GM19099 (cell line): ENCODE data around the gene OTUB2.

ENCODE experiments used
- POLR2A ChIP-seq: IDR thresholded peaks from 3 replicates; pipeline ENCODE4 v1.6.1; 2011; ENCODE audit warnings: low read depth; ENCODE audit not compliant: insufficient read length; ENCODE audit errors: extremely low read depth

Gene OTUB2

GRCh38 chr14:93991212-93991611, 34.9 kb upstream of the OTUB2 start:
- TF ChIP-seq POLR2A = no peak

DNA sequence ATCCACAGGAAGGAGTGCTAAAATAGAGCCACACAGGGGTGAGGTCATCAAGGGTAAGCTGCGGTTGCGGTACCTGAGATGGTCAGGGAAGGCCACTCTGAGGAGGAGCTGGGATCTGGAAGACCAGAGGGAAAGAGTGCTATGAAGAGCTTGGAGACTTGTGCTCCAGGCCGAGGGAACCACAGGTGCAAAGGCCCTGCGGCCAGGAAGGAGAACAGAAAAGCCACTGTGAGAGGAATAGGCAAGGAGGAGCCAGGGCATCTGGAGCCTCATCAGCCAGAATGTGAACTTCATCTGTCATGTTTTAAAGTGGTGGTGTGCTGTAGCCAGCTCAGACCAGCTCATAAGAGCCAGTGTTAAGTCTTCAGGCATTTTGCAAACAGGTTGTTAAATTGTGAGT, 34.5 kb upstream of the OTUB2 start:
- TF ChIP-seq POLR2A = no peak

GRCh38 chr14:93993382-93993781, 32.8 kb upstream of the OTUB2 start:
- TF ChIP-seq POLR2A = no peak

- TF ChIP-seq POLR2A = no peak
Observed at GRCh38 chr14:93994919-93995682, 31.0 kb upstream of the OTUB2 start.

GRCh38 chr14:93996130-93996695, 29.9 kb upstream of the OTUB2 start:
- no peak for TF ChIP-seq POLR2A

- no peak for TF ChIP-seq POLR2A
Observed at GRCh38 chr14:93997082-93997481, 29.1 kb upstream of the OTUB2 start, which contains the start of gene CCDC197. Gene CCDC197, plus strand, starts transcription at chr14:93997301. Its CDS starts 831 bp downstream, at chr14:93998132.

DNA sequence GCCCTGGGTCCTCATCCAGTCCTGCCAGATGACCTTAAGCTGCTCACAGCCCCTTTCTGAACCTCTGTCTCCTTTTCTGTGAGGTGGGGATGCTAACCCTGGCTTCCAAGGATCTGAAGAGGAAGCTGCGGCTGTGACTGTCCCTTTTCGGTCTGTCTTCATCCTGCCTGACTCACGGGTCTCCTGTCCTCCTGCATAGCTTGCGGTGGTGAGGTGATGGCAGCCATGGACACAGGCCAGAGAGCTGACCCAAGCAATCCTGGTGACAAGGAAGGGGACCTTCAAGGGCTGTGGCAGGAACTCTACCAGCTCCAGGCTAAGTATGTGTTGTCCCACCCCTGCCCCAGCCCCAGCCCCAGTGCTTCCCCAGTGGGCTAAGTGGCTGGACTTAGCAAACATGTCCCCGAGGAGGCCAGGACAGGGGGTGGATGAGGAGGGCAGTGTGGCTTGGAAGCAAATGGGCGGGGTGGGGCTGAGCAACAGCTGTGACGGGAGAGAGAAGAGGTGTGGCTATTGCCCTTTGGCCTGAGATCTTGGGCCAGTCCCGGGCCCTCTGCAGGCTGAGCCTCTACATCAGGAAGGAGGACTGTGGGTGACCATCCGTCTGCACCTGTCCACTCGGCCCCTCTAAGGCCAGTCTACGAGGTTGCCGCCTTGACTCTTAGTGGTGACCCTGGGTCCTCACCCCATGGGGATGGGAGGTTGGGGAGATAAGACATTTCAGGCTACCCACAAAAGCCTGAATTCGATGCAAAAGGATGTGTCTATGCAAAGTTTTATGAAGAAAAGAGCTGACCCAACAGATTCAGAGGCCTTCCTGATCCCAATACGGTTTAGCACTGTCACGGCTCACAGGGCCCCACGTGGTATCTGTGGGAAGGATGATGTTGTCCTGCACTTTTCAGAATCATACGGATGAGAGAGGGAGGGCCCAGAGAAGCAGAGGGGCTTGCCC, 27.9 kb upstream of the OTUB2 start:
- no peak for TF ChIP-seq POLR2A

DNA sequence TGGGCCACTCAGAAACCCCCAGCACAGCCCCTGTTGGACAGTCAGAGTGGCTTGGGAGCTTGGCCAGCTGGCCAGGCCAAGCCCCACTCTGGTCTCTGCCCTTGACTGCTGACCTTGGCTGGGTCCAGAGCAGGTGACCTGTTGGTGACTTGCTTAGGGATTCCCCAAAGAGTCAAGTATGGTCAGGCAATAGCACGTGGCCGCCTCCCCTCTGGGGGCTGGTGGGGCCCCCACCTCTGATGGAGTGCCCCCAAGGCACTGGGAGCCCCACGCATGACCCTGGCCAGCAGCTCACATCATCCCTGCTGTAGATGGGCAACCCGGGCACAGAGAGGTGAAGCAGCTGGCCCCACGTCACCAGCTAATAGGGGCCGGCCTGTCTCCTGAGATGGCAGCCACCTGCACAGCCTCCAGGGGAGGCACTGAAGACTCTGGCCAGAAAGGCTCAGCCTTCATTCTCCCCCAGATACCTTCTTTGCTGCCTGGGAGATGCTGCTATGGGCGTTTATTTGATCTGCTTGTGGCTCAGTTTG, 27.2 kb upstream of the OTUB2 start:
- no peak for TF ChIP-seq POLR2A

DNA sequence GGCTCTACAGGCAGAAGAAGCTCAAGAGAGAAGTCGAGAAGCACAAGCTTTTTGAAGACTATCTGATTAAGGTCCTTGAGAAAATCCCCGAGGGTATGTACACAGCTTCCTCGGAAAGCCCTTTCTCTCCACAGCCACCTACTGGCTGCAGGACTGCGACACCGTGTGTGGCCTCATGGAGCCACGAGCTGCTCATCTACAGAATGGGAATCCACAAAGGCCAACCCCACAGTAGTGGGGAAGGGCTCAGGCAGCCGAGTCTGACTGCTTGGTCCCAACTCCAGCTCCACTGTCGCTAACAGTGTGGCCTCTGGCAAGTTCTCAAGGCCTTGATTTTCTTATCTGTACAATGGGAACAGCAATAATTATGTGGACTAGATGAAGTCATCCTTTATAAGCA, 26.6 kb upstream of the OTUB2 start:
- no peak for TF ChIP-seq POLR2A

GRCh38 chr14:94000267-94000666, 25.9 kb upstream of the OTUB2 start:
- TF ChIP-seq POLR2A = no peak

- no peak for TF ChIP-seq POLR2A
Observed at GRCh38 chr14:94001016-94001415, 25.1 kb upstream of the OTUB2 start.

- TF ChIP-seq POLR2A = no peak
Observed at GRCh38 chr14:94001501-94002396, 24.4 kb upstream of the OTUB2 start.

DNA sequence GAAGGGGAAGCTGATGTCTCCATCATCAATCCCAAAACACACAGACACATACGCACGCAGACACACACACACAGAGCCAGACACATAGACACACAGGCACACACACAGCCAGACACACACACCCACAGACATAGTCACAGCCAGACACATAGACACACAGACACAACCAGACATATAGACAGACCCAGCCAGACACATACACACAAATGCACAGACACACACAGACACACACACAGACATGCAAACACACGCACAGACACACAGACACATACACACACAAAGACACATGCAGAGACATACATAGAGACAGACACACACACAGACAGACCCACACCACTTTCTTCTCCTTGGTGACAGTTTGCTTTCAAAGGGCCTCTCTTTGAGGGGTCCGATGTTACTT, 22.7 kb upstream of the OTUB2 start:
- TF ChIP-seq POLR2A = no peak

GRCh38 chr14:94004015-94004414, 22.1 kb upstream of the OTUB2 start:
- no peak for TF ChIP-seq POLR2A
